Skeletal muscle tissue (tissue), 4 donors: ENCODE data around the gene CXCL9. TPM values are rescaled to one million over a fixed set of nuclear protein-coding genes. Genes with fewer than 3 reads are reported as not detected.
A peak's percentile ranks its signal among the peaks of the same experiment; 100 is the strongest.

Source experiments
- H3K27ac ChIP-seq: one replicate; pipeline ENCODE4 v1.7.0; 2013; ENCODE audit warnings: mild to moderate bottlenecking, low read depth, low read length, inconsistent platforms
- H3K27me3 ChIP-seq, 3 donors: one replicate each; pipeline ENCODE4 v1.7.0; 2013; ENCODE audit warnings: low read length in 3 of 3; ENCODE audit not compliant: control insufficient read depth in 3 of 3, insufficient read depth in 3 of 3
- H3K36me3 ChIP-seq, 3 donors: one replicate each; pipeline ENCODE4 v1.7.0; 2013; ENCODE audit warnings: low read length in 3 of 3; ENCODE audit not compliant: control insufficient read depth in 3 of 3, insufficient read depth in 3 of 3
- H3K4me1 ChIP-seq, 3 donors: one replicate each; pipeline ENCODE4 v1.7.0; 2013; ENCODE audit warnings: low read length in 3 of 3, mild to moderate bottlenecking in 3 of 3; ENCODE audit not compliant: control insufficient read depth in 3 of 3, insufficient read depth in 3 of 3
- H3K4me3 ChIP-seq, 3 donors: one replicate each; pipeline ENCODE4 v1.7.0; 2013; ENCODE audit warnings: low read length in 3 of 3
- H3K9ac ChIP-seq, 3 donors: one replicate each; pipeline ENCODE4 v1.7.0; 2013; ENCODE audit warnings: low read length in 3 of 3, mild to moderate bottlenecking in 3 of 3, moderate library complexity in 2 of 3, low read depth in 1 of 3
- H3K9me3 ChIP-seq, 3 donors: one replicate each; pipeline ENCODE4 v1.7.0; 2013; ENCODE audit warnings: low read length in 3 of 3; ENCODE audit not compliant: control insufficient read depth in 3 of 3
- total RNA-seq: library from RNA; depleted of rRNA; stranded (reverse); fragments of >200 nt; gene quantifications from one replicate; pipeline ENCODE4 v1.2.3, GENCODE V29; 2014
- donor health status: Osteomylitis.

Gene CXCL9
- total RNA-seq, 1 donor from 2014 or later = 0.52 TPM

- no peak within 1 kb of the TSS for H3K4me3 ChIP-seq
Observed at GRCh38 chr4:76035799-76036380, 28.6 kb upstream of the CXCL9 start, which contains the start of gene CXCL11. Gene CXCL11 (minus strand): TSS chr4:76036070. CDS start chr4:76035987, 83 bp downstream.

GRCh38 chr4:76035141-76035540 is 27.8 kb upstream of the CXCL9 start:
- Histone ChIP-seq H3K27me3 (no peaks in the 10 kb centered on the region), H3K4me1 (no peaks in the 10 kb centered on the region), H3K9ac (no peak overlapping the region), H3K4me3 (no peak overlapping the region), H3K27ac (no peak overlapping the region), H3K9me3 (no peaks in the 10 kb centered on the region), H3K36me3 (no peaks in the 10 kb centered on the region)

More at GRCh38 chr4:76035799-76036380, 28.6 kb upstream of the CXCL9 start, which contains the start of gene CXCL11:
- Histone ChIP-seq H3K4me1 (no peaks in the 10 kb centered on the region), H3K36me3 (no peaks in the 10 kb centered on the region), H3K27ac (no peak within 1 kb of the TSS), H3K9me3 (no peaks in the 10 kb centered on the region), H3K27me3 (peaks cover 0 to 3% (median 2%) of the 10 kb centered on the region in 3 donors), H3K9ac (no peak within 1 kb of the TSS)

GRCh38 chr4:76029300-76029699 is 22.0 kb upstream of the CXCL9 start:
- Histone ChIP-seq H3K36me3 (no peaks in the 10 kb centered on the region), H3K4me3 (no peak overlapping the region), H3K27me3 (no peaks in the 10 kb centered on the region), H3K9ac (no peak overlapping the region), H3K27ac (no peak overlapping the region), H3K4me1 (no peaks in the 10 kb centered on the region), H3K9me3 (no peaks in the 10 kb centered on the region)

GRCh38 chr4:76028350-76028765 is 21.0 kb upstream of the CXCL9 start:
- no peaks in the 10 kb centered on the region for H3K27me3 ChIP-seq
- H3K9me3 ChIP-seq = no peaks in the 10 kb centered on the region
- H3K4me1 ChIP-seq = no peaks in the 10 kb centered on the region
- no peak overlapping the region for H3K27ac ChIP-seq
- H3K4me3 ChIP-seq = peak overlapping the region in 2 of 3 donors; percentile 17 to 40
- peak overlapping the region in 1 of 3 donors; percentile 1 for H3K9ac ChIP-seq
- H3K36me3 ChIP-seq = no peaks in the 10 kb centered on the region

GRCh38 chr4:76024065-76024464 is 16.8 kb upstream of the CXCL9 start:
- Histone ChIP-seq H3K27ac (no peak overlapping the region), H3K4me1 (no peaks in the 10 kb centered on the region)

GRCh38 chr4:76023389-76023788 is 16.1 kb upstream of the CXCL9 start, which contains the start of gene CXCL10:
Gene CXCL10 (minus strand): TSS chr4:76023497. CDS start chr4:76023431, 66 bp downstream.
- Histone ChIP-seq H3K4me1 (no peaks in the 10 kb centered on the region), H3K36me3 (no peaks in the 10 kb centered on the region), H3K27me3 (no peaks in the 10 kb centered on the region), H3K9me3 (no peaks in the 10 kb centered on the region), H3K4me3 (no peak within 1 kb of the TSS), H3K27ac (no peak within 1 kb of the TSS), H3K9ac (no peak within 1 kb of the TSS)

More at GRCh38 chr4:76024065-76024464, 16.8 kb upstream of the CXCL9 start:
- H3K9me3 ChIP-seq = no peaks in the 10 kb centered on the region
- no peak overlapping the region for H3K9ac ChIP-seq
- no peaks in the 10 kb centered on the region for H3K27me3 ChIP-seq
- no peaks in the 10 kb centered on the region for H3K36me3 ChIP-seq
- H3K4me3 ChIP-seq = no peak overlapping the region

GRCh38 chr4:76022677-76023076 is 15.4 kb upstream of the CXCL9 start:
- H3K4me3 ChIP-seq = no peak overlapping the region
- no peaks in the 10 kb centered on the region for H3K36me3 ChIP-seq
- no peaks in the 10 kb centered on the region for H3K9me3 ChIP-seq
- no peak overlapping the region for H3K9ac ChIP-seq
- H3K27me3 ChIP-seq = no peaks in the 10 kb centered on the region
- no peak overlapping the region for H3K27ac ChIP-seq
- no peaks in the 10 kb centered on the region for H3K4me1 ChIP-seq

GRCh38 chr4:76022031-76022430 is 14.7 kb upstream of the CXCL9 start:
- Histone ChIP-seq H3K9me3 (no peaks in the 10 kb centered on the region), H3K9ac (no peak overlapping the region), H3K27ac (no peak overlapping the region), H3K27me3 (no peaks in the 10 kb centered on the region), H3K4me1 (no peaks in the 10 kb centered on the region), H3K4me3 (no peak overlapping the region), H3K36me3 (no peaks in the 10 kb centered on the region)

- H3K4me1 ChIP-seq = peaks cover 0 to 3% (median 0%) of the 10 kb centered on the region in 3 donors
Observed at GRCh38 chr4:76017056-76017686, 9.9 kb upstream of the CXCL9 start.

GRCh38 chr4:76016393-76016792 is 9.1 kb upstream of the CXCL9 start:
- Histone ChIP-seq H3K4me1 (peaks cover 0 to 5% (median 2%) of the 10 kb centered on the region in 3 donors), H3K27ac (no peak overlapping the region), H3K36me3 (no peaks in the 10 kb centered on the region), H3K9me3 (no peaks in the 10 kb centered on the region), H3K9ac (no peak overlapping the region), H3K27me3 (no peaks in the 10 kb centered on the region), H3K4me3 (no peak overlapping the region)

More at GRCh38 chr4:76017056-76017686, 9.9 kb upstream of the CXCL9 start:
- H3K9me3 ChIP-seq = no peaks in the 10 kb centered on the region
- H3K27ac ChIP-seq = no peak overlapping the region
- no peaks in the 10 kb centered on the region for H3K36me3 ChIP-seq
- no peaks in the 10 kb centered on the region for H3K27me3 ChIP-seq
- no peak overlapping the region for H3K4me3 ChIP-seq
- H3K9ac ChIP-seq = no peak overlapping the region
